Left forelimb (tissue), 1 donor: Measurements from ENCODE around the gene COL28A1.
"Not testable (repeated sequence)": the region's sequence is repeated elsewhere in the genome, so short reads cannot be mapped to it uniquely, and the experiment has no call there.

ENCODE experiments used
- DNase-seq: peaks from one replicate; pipeline ENCODE4 v3.0.0-alpha.2; 2018; ENCODE audit warnings: low spot score

Gene COL28A1

DNA sequence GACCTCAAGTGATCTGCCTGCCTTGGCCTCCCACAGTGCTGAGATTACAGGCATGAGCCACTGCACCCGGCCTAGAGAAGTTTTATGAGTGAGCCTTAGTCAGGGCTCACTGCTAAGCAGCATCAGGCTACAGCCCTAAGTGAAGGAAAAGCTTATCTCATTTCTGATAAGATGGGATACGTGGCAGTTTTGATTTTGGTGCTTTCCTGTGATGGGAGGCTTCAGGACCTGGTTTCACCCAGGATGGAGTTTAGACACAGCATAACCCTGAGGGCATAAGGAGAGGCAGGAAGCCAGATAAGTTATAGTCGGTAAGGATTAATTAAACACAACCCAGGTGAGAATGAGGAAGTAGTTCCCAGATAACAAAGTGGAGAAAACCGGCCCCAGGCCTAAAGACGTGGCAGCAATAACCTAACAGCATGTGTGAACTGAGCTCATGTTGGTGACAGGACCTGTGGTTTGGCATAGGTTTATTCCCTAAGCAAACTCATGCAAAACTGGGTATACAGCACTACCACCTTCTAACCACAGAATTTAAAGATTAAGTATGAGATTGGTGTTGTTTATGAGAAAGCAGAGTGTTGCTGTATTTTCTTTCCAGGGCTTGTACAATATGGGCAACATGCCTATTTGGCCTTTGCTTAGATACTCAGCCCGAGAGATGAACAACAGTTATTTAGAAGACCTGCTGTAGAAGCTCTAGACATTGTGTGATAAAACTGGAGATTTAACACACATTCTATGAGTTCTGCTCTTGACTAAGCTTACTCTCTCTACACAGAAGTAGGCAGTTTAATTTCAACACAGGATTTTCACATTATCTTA lies 119.4 kb downstream of the COL28A1 start:
- DNase-seq: no peak

GRCh38 chr7:7414791-7415603 lies 120.7 kb downstream of the COL28A1 start:
- no peak for DNase-seq

DNA sequence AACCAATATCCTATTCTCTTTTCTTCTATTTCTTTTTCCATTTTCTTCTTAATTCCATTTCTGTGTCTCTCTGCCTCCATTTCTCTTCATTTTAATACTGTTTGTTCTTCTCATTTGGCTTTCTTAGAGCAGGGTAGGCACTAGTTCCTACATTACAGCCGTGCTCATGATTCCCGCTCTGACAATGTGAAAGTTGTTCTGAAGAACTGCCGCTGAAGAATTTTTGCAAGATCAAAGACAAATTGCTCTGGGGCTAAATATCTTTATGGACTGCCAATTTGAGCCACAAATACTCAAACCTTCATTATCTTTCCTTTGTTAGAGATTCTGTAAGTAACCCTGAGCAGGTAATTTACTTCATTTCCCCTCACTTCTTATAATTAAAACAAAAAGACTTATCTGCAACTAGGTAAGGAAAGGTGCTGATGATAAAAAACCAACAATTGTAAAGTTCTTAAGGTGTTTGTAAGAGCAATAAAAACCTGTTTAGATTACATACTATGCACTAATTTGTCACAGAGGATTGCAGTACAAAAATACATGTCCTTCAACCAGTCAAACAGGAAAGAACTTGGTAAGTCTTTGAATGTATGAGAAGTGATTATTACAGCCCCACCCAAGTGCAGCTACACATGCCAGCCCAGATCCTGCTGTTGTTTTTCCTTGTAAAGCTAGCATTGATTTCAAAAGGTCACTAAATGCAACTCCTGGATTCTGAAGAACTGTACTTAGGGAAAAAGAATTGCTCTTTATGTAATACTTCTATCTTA lies 127.5 kb downstream of the COL28A1 start:
- no peak for DNase-seq

DNA sequence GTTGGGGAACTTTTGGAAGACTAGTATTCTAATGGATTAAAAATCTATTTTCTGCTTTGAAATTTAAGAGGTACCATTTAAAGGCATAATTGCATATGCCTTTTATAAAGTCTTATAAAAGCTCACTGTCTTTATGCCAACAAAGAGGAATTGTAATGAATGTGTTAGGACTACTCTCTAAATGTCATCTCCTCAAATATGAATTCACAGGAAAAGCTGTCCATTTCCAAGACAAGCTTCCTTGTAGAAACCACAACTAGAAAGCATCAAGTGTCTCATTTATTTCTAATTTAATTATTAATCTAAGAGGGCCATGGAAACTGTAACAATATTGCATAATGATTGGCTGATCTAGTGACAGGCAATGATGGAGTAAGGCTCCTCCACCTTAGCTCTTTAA lies 130.2 kb downstream of the COL28A1 start:
- DNase-seq: no peak

DNA sequence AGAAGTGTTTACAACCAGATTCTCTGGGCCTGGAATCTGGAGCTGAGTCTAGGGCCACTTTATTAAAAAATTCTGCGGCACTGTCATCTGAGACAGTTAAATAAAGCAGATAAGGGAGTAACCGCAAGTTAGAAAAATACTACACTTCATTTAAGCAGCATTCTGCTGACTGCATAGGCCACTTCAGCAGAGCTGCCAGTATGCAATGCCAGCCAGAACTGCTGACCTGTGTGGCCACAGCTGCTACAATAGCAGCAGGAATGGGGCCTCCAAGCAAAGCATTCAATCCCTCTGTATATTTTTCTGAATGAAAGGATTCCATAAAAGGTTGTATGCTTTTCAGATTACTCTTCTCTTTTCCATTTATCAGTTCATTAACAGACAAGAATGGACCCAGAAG lies 136.0 kb downstream of the COL28A1 start:
- DNase-seq: no peak

GRCh38 chr7:7395785-7396184 lies 139.9 kb downstream of the COL28A1 start:
- DNase-seq: no peak

GRCh38 chr7:7388164-7388563 lies 147.5 kb downstream of the COL28A1 start:
- not testable (repeated sequence) for DNase-seq

GRCh38 chr7:7385421-7385820 lies 150.3 kb downstream of the COL28A1 start:
- DNase-seq: no peak

GRCh38 chr7:7384228-7384627 lies 151.4 kb downstream of the COL28A1 start:
- DNase-seq: no peak

- DNase-seq: no peak
These were observed 160.1 kb downstream of the COL28A1 start for GRCh38 chr7:7375538-7375937.

DNA sequence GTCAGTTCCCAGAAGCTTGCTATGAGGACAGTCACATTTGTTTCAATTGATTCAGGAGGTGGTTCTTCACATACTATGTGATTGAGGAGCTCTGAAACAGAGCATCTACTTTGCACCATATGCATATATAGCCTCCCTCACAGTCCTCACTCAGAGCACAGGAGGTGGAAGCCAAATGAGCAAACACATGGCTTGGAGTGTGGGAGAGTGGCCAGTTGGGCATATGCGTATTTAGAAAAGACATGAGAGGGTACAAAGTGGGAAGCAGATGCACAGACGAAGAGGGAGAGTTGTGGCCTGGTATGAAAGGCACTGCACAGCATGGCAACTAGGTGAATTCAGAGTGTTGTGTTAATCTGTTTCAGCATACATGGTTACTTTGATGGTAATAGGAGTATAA lies 165.6 kb downstream of the COL28A1 start:
- DNase-seq: no peak

- DNase-seq: no peak
These were observed 166.5 kb downstream of the COL28A1 start for GRCh38 chr7:7369134-7369533.

- DNase-seq: no peak
These were observed 181.0 kb downstream of the COL28A1 start for GRCh38 chr7:7354674-7355073.

- no peak for DNase-seq
These were observed 182.8 kb downstream of the COL28A1 start for GRCh38 chr7:7352845-7353244.

DNA sequence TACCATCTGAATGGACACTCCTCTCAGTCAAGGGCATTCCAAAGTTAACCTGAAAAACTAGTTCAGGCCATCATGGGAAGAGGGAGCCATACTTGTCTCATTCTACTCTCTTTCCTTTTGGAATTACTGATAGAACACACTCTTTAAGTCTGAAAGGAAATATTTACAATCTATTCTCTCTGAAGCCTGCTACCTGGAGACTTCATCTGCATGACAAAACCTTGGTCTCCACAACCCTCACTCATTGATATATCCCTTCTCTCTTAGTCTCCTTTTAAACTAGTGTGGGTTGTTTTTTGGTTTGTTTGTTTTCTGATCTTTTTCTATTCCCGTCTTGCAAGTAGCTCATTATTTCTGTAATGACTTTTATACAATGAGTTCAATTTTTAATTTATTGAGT lies 183.8 kb downstream of the COL28A1 start:
- no peak for DNase-seq

- no peak for DNase-seq
These were observed 184.5 kb downstream of the COL28A1 start for GRCh38 chr7:7351156-7351555.

- DNase-seq: no peak
These were observed 186.5 kb downstream of the COL28A1 start for GRCh38 chr7:7349156-7349555.

- DNase-seq: no peak
These were observed 188.6 kb downstream of the COL28A1 start for GRCh38 chr7:7347045-7347444.

DNA sequence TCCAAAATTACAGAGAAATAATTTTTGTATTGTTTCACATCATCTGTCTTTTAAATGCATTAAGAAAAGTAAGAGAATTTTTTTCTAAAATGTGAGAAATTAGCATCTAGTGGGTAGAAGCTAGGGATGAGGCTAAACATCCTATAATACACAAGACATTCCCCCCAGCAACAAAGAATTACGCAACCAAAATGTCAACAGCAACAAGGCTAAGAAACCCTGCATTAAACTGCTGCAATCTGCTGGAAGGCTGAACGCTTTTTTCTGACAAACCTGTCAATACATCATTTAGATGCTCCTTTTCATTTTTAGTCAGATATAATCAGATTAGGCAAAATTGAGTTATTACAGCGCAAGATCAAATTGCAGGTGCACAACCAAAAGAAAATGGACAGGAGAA lies 191.1 kb downstream of the COL28A1 start:
- no peak for DNase-seq

DNA sequence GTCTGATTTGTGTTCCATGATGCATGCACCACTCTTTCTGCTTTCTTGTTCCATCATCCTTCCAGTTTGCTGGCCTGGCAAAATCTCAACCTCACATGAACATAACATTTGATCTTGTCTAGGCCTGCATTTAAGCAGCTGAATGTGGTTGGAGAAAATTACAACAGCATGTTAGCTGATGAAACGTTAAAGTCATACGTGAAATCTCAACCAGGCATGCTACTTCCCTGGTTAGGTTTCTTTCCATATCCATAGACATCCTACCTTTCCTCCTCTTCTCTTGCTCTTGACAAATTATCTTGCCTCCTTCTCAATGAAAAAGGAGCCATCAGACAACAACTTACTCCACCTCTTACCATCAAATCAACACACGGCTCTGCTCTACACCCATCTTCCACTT lies 199.8 kb downstream of the COL28A1 start:
- DNase-seq: no peak

DNA sequence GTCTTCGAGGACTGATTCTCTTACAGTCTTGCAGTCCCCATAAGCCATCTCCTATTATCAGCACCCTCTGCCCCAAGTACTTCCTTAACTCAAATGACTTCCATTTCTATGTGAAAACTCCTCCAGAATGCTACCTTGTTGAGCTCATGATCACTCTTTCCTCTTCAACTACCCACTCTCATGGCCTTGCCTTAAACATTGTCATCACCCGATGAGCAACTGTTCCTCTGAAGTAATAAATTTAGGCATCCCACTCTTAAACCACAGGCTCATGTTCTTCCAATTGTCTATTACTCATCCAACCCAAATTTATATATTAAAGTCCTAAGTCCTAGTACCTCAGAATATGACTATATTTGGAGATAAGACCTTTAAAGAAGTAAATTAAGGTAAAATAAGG lies 200.5 kb downstream of the COL28A1 start:
- no peak for DNase-seq

DNA sequence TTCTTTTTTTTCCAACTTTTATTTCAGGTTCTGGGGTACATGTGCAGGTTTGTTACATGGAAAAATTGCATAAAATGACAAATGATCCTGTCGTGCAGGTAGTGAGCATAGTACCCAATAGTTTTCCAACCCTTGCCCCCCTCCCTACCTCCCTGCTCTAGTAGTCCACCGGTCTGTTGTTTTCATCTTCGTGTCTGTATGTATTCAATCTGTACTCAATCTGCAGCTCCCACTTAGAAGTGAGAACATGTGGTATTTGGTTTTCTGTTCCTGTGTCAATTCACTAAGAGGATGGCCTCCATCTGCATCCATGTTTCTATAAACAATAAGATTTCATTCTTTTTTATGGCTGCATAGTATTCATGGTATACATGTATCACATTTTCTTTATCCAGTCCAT lies 202.1 kb downstream of the COL28A1 start:
- DNase-seq: no peak

DNA sequence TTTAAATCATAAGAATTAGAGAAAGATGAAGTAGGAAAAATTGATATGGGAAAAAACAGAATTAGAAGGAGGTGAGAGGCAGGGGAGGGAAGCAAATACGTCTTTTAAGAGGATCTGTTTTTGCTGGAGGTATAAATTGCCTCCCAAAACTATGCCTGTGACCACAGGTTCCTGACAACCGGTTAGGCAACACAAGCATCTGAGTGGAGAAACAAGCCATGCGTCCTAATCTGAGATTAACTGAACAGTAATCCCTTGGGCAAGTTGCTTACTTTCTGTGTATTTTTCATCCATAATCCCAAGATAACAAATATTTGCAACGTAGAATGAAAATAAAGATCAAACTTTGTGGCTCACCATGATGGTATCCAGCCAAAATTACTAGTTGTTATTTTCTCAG lies 204.2 kb downstream of the COL28A1 start:
- no peak for DNase-seq
